OCI-LY1 (cell line): Measurements from ENCODE around the gene HSP90AA1.
"Not testable (repeated sequence)": the region's sequence is repeated elsewhere in the genome, so short reads cannot be mapped to it uniquely, and the experiment has no call there.

Experiments
- H2AFZ ChIP-seq: fragments of 200-600 bp; sonication (generic), shearing (Covaris generic); 2 replicates; pipeline ENCODE4 v1.6.0; 2014; ENCODE audit warnings: antibody characterized with exemption, mild to moderate bottlenecking, low read length
- H3F3A ChIP-seq: fragments of 200-600 bp; sonication (generic), shearing (Covaris generic); 2 replicates; pipeline ENCODE4 v1.6.0; 2014; ENCODE audit warnings: mild to moderate bottlenecking, antibody characterized with exemption, low read length, moderate library complexity; ENCODE audit not compliant: insufficient read depth
- H3K27ac ChIP-seq: fragments of 200-600 bp; sonication (generic); 2 replicates; pipeline ENCODE4 v1.5.1; 2014; ENCODE audit warnings: low read length, mixed run types, mild to moderate bottlenecking, low read depth; ENCODE audit not compliant: poor library complexity, severe bottlenecking
- H3K27me3 ChIP-seq: fragments of 200-600 bp; sonication (generic); 2 replicates; pipeline ENCODE4 v1.6.0; 2014; ENCODE audit warnings: antibody characterized with exemption, mild to moderate bottlenecking, low read length, moderate library complexity; ENCODE audit not compliant: insufficient read depth
- H3K36me3 ChIP-seq: fragments of 200-600 bp; sonication (generic); 2 replicates; pipeline ENCODE4 v1.6.1; 2014; ENCODE audit warnings: mild to moderate bottlenecking, antibody characterized with exemption, low read length, moderate library complexity, mixed read lengths; ENCODE audit not compliant: insufficient read depth
- H3K4me1 ChIP-seq: fragments of 200-600 bp; sonication (generic); 2 replicates; pipeline ENCODE4 v1.5.1; 2014; ENCODE audit warnings: mild to moderate bottlenecking, low read length, moderate library complexity; ENCODE audit not compliant: insufficient read depth, severe bottlenecking
- H3K4me2 ChIP-seq: fragments of 200-600 bp; sonication (generic), shearing (Covaris generic); 2 replicates; pipeline ENCODE4 v1.6.1; 2014; ENCODE audit warnings: low read length
- H3K4me3 ChIP-seq: fragments of 200-600 bp; sonication (generic); 2 replicates; pipeline ENCODE4 v1.5.1; 2014; ENCODE audit warnings: low read length, low read depth, mild to moderate bottlenecking, mixed read lengths; ENCODE audit not compliant: poor library complexity, severe bottlenecking
- H3K79me2 ChIP-seq: fragments of 200-600 bp; shearing (Covaris generic); 2 replicates; pipeline ENCODE4 v1.6.1; 2016; ENCODE audit warnings: mixed run types, low read length, mixed read lengths; ENCODE audit not compliant: insufficient read depth
- H3K9ac ChIP-seq: fragments of 200-600 bp; sonication (generic), shearing (Covaris generic); 2 replicates; pipeline ENCODE4 v1.6.1; 2014; ENCODE audit warnings: mild to moderate bottlenecking, low read length, mixed read lengths
- H3K9me2 ChIP-seq: fragments of 200-600 bp; sonication (generic), shearing (Covaris generic); 2 replicates; pipeline ENCODE4 v1.6.1; 2014; ENCODE audit warnings: low read depth, mild to moderate bottlenecking, low read length, mixed read lengths
- H3K9me3 ChIP-seq: fragments of 200-600 bp; shearing (Covaris generic); 2 replicates; pipeline ENCODE4 v1.6.1; 2014; ENCODE audit warnings: low read length, mixed read lengths
- H4K20me1 ChIP-seq: fragments of 200-600 bp; sonication (generic), shearing (Covaris generic); 2 replicates; pipeline ENCODE4 v1.6.0; 2016; ENCODE audit warnings: mild to moderate bottlenecking, low read length; ENCODE audit not compliant: insufficient read depth
- EZH2 ChIP-seq: fragments of 200-600 bp; sonication (generic), shearing (Covaris generic); IDR thresholded peaks from 2 replicates; pipeline ENCODE4 v1.8.0; 2017; ENCODE audit warnings: borderline replicate concordance, mixed run types, mild to moderate bottlenecking, antibody characterized with exemption, low read length, moderate library complexity, mixed read lengths
- TF ChIP-seq, protein P1 (sequence below): fragments of 200-600 bp; sonication (generic), shearing (Covaris generic); IDR thresholded peaks from 2 replicates; pipeline ENCODE4 v1.5.1; 2017; ENCODE audit warnings: mild to moderate bottlenecking, antibody characterized with exemption, low read length, moderate library complexity, mixed read lengths

Gene HSP90AA1

GRCh38 chr14:102078831-102079699, 7.8 kb downstream of the HSP90AA1 start:
- Histone ChIP-seq H3K9me2 (no peaks in the 10 kb centered on the region), H3K79me2 (no peaks in the 10 kb centered on the region), H3K27me3 (no peaks in the 10 kb centered on the region), H3K4me2 (no peak overlapping the region), H3K4me1 (peaks cover 18% of the 10 kb centered on the region), H3K36me3 (peaks cover 64% of the 10 kb centered on the region), H3K4me3 (no peak overlapping the region), H3K9me3 (no peaks in the 10 kb centered on the region), H4K20me1 (no peaks in the 10 kb centered on the region), H3F3A (0 out of 2 replicates have a peak, but pooled peaks cover 3% of the 10 kb centered on the region), H2AFZ (no peak overlapping the region), H3K9ac (no peak overlapping the region), H3K27ac (no peak overlapping the region)
- TF ChIP-seq EZH2, result no peak
- TF ChIP-seq, protein P1, sequence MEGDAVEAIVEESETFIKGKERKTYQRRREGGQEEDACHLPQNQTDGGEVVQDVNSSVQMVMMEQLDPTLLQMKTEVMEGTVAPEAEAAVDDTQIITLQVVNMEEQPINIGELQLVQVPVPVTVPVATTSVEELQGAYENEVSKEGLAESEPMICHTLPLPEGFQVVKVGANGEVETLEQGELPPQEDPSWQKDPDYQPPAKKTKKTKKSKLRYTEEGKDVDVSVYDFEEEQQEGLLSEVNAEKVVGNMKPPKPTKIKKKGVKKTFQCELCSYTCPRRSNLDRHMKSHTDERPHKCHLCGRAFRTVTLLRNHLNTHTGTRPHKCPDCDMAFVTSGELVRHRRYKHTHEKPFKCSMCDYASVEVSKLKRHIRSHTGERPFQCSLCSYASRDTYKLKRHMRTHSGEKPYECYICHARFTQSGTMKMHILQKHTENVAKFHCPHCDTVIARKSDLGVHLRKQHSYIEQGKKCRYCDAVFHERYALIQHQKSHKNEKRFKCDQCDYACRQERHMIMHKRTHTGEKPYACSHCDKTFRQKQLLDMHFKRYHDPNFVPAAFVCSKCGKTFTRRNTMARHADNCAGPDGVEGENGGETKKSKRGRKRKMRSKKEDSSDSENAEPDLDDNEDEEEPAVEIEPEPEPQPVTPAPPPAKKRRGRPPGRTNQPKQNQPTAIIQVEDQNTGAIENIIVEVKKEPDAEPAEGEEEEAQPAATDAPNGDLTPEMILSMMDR, result no peak

DNA sequence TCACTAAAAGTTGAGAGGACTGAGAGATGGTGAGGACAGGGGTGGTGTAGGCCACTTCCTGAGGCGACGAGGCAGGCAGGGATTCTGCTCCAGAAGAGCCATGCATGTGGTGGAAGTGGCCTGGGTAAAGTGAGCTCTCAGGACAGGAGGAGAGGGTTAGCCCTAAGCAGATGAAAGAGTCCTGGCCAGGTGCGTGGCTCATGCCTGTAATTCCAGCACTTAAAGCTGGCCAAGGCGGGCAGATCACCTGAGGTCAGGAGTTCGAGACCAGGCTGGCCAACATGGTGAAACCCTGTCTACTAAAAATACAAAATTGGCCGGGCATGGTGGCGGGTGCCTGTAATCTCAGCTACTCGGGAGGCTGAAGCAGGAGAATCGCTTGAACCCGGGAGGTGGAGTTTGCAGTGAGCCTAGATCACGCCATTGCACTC, 8.5 kb downstream of the HSP90AA1 start:
- not testable (repeated sequence) for H3K4me2 ChIP-seq, H4K20me1 ChIP-seq, H3K9ac ChIP-seq, H3F3A ChIP-seq, H3K27ac ChIP-seq, H3K27me3 ChIP-seq, H2AFZ ChIP-seq, H3K79me2 ChIP-seq, H3K4me3 ChIP-seq, H3K9me2 ChIP-seq, H3K9me3 ChIP-seq
- Histone ChIP-seq H3K4me1 (peaks cover 12% of the 10 kb centered on the region), H3K36me3 (peaks cover 57% of the 10 kb centered on the region)

GRCh38 chr14:102077382-102077709, 9.5 kb downstream of the HSP90AA1 start:
- H3K9ac ChIP-seq, result no peak overlapping the region
- H3K9me3 ChIP-seq, result no peaks in the 10 kb centered on the region
- H3K4me1 ChIP-seq, result peaks cover 3% of the 10 kb centered on the region
- no peaks in the 10 kb centered on the region for H3K27me3 ChIP-seq
- no peak for TF ChIP-seq EZH2
- TF ChIP-seq, protein P1, result no peak
- H3F3A ChIP-seq, result 0 out of 2 replicates have a peak, but pooled peaks cover 3% of the 10 kb centered on the region
- H3K27ac ChIP-seq, result no peak overlapping the region
- no peaks in the 10 kb centered on the region for H3K9me2 ChIP-seq
- H3K4me3 ChIP-seq, result no peak overlapping the region
- H4K20me1 ChIP-seq, result no peaks in the 10 kb centered on the region
- H3K79me2 ChIP-seq, result no peaks in the 10 kb centered on the region
- no peak overlapping the region for H2AFZ ChIP-seq
- no peak overlapping the region for H3K4me2 ChIP-seq
- peaks cover 47% of the 10 kb centered on the region for H3K36me3 ChIP-seq

DNA sequence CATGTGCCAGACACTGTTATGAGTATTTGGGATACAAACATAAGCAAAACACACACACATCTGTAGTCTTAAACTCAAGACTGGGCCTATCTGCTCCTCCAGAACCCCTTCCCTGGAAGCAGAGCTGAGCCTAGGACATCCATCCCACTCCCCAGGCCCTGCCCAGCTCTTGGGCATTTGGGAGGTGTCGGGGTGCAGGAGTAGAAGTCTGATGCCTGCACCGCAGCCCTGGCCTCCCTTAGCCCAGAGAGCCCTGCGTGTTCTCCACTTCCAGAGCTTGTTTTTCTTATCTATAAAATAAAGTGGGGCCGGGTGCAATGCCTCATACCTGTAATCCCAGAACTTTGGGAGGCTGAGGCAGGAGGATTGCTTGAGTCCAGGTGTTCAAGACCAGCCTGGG, 11.7 kb downstream of the HSP90AA1 start:
- Histone ChIP-seq H3F3A (0 out of 2 replicates have a peak, but pooled peaks cover 3% of the 10 kb centered on the region), H2AFZ (no peak overlapping the region), H3K27me3 (no peaks in the 10 kb centered on the region), H3K9ac (no peak overlapping the region), H4K20me1 (no peaks in the 10 kb centered on the region), H3K9me2 (no peaks in the 10 kb centered on the region), H3K79me2 (no peaks in the 10 kb centered on the region), H3K4me2 (no peak overlapping the region), H3K4me3 (no peak overlapping the region), H3K4me1 (no peaks in the 10 kb centered on the region), H3K27ac (no peak overlapping the region), H3K36me3 (peaks cover 25% of the 10 kb centered on the region), H3K9me3 (no peaks in the 10 kb centered on the region)
- no peak for TF ChIP-seq EZH2
- TF ChIP-seq, protein P1, result no peak
